Amniotic stem cell (primary cell): ENCODE measurements around the gene TNFSF4.
"Not testable (repeated sequence)": the region's sequence is repeated elsewhere in the genome, so short reads cannot be mapped to it uniquely, and the experiment has no call there.

Experiments used
- DNase-seq: peaks from one replicate; lab custom pipeline; 2025; lab: John Stamatoyannopoulos, UW

The TNFSF4 gene

GRCh38 chr1:173206816-173207568 is at the start of gene TNFSF4:
Gene TNFSF4, minus strand, starts transcription at chr1:173207331. Its CDS starts 155 bp downstream, at chr1:173207176.
- no peak for DNase-seq

- peak; percentile 11 for DNase-seq
These were observed 48.2 kb upstream of the TNFSF4 start for GRCh38 chr1:173255214-173255813.

- no peak for DNase-seq
These were observed 45.9 kb upstream of the TNFSF4 start for GRCh38 chr1:173253046-173253445.

- no peak for DNase-seq
These were observed 42.2 kb upstream of the TNFSF4 start for GRCh38 chr1:173249349-173249748.

GRCh38 chr1:173248247-173248940 is 41.3 kb upstream of the TNFSF4 start:
- DNase-seq: no peak

- no peak for DNase-seq
These were observed 38.8 kb upstream of the TNFSF4 start for GRCh38 chr1:173245892-173246291.

GRCh38 chr1:173243300-173243699 is 36.2 kb upstream of the TNFSF4 start:
- no peak for DNase-seq

- no peak for DNase-seq
These were observed 34.6 kb upstream of the TNFSF4 start for GRCh38 chr1:173241528-173242347.

GRCh38 chr1:173240609-173241008 is 33.5 kb upstream of the TNFSF4 start:
- no peak for DNase-seq

- no peak for DNase-seq
These were observed 31.9 kb upstream of the TNFSF4 start for GRCh38 chr1:173239058-173239457.

- no peak for DNase-seq
These were observed 27.8 kb upstream of the TNFSF4 start for GRCh38 chr1:173234899-173235298.

GRCh38 chr1:173234434-173234833 is 27.3 kb upstream of the TNFSF4 start:
- not testable (repeated sequence) for DNase-seq

GRCh38 chr1:173229031-173229430 is 21.9 kb upstream of the TNFSF4 start:
- not testable (repeated sequence) for DNase-seq

GRCh38 chr1:173224949-173225348 is 17.8 kb upstream of the TNFSF4 start:
- DNase-seq: no peak

- DNase-seq: no peak
These were observed 17.3 kb upstream of the TNFSF4 start for GRCh38 chr1:173224280-173224892.

GRCh38 chr1:173223031-173223380 is 15.9 kb upstream of the TNFSF4 start:
- DNase-seq: no peak

GRCh38 chr1:173222149-173223030 is 15.3 kb upstream of the TNFSF4 start:
- no peak for DNase-seq

GRCh38 chr1:173220157-173220556 is 13.0 kb upstream of the TNFSF4 start:
- no peak for DNase-seq

- no peak for DNase-seq
These were observed 6.5 kb upstream of the TNFSF4 start for GRCh38 chr1:173213665-173214064.

- no peak for DNase-seq
These were observed 5.9 kb upstream of the TNFSF4 start for GRCh38 chr1:173212952-173213491.
